Erythroblast (primary cell): ENCODE results near the gene FOXN1.

Experiments
- GATA1 ChIP-seq: IDR thresholded peaks from 2 replicates; pipeline ENCODE4 v1.6.1; 2011; ENCODE audit warnings: low read depth, mild to moderate bottlenecking, control low read depth, low read length, moderate library complexity
- POLR2A ChIP-seq: IDR thresholded peaks from 2 replicates; pipeline ENCODE4 v1.6.1; 2011; ENCODE audit warnings: mild to moderate bottlenecking, low read length

DNA sequence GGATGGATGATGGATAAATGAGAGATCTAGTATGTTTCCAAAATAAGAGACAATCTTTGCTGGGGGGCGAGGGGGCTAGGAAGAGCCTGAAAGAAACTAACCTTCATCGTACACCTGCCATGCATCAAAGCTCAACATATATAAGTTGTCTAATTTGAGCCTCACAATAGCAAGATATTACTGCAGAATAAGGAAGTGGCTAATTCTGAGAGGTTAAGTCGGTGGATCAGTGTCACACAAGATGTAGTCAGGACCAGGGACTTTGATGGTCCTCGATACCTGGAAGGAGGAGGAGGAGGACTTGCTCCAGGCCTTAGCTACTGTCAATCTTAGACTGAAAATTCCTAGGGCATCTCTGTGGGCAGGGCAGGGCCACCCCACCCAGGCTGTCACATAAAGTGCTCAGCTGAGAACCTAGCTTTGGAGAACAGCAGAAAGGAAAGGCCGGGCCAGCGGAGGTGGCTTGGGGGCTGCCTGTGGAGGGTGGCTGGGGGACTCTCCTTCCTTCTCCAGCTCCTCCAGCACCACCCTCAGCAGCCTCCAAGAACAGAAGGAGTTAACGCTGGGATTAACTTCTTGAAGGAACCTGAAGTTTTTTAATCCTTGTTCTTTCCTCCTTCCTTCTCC, 33.2 kb upstream of the FOXN1 start:
- no peak for TF ChIP-seq POLR2A
- no peak for TF ChIP-seq GATA1
